Left colon (tissue), 2 donors: ENCODE data around the gene ZNHIT6. TPM values are rescaled to one million over a fixed set of nuclear protein-coding genes. Genes with fewer than 3 reads are reported as not detected.
"Not testable (repeated sequence)": the region's sequence is repeated elsewhere in the genome, so short reads cannot be mapped to it uniquely, and the experiment has no call there.

Experiments
- ATAC-seq: fragments of 200-7000 bp; cut with Tn5 transposase; one replicate; pipeline ENCODE4 v1.9.1; 2020; ENCODE audit warnings: mild to moderate bottlenecking, moderate library complexity
- DNase-seq, 2 donors: peaks; one replicate each; pipeline ENCODE4 v3.0.0-alpha.2; 2020
- intact Hi-C, 2 donors: fragments of 100-400 bp; cut with DNase I in 1 of 2; cut with micrococcal nuclease in 1 of 2; formaldehyde crosslinking; loops; one replicate each; pipeline versions ENCODE4 v1.11.2 to v1.14.0; 2022; cut with DNase I, micrococcal nuclease
- long read RNA-seq: library from polyadenylated mRNA; unstranded; transcript quantifications from one replicate; pipeline ENCODE4 v2.0.0, GENCODE V29; 2021
- total RNA-seq, 2 donors: library from RNA; stranded (reverse); fragmentation: NEBNext Ultra II Directional; extraction: Animal tissue kit (Norgen Biotek cat#: 25700); gene quantifications; one replicate each; pipeline ENCODE4 v1.2.1, GENCODE V29; 2021
- donor health status: DM: no; HTN: no; CAD: no.
- donor health status: DM: yes; HTN: yes; CAD: no.

The ZNHIT6 gene
- total RNA-seq, result 1 to 10 TPM; 7.5 to 9.5 TPM
- long read RNA-seq, transcript ZNHIT6-201 (10 exons, 2,797 nt), result major isoform, 7 of 8 reads
- long read RNA-seq, partial matches to known transcripts, result 1 of 8 reads
- long read RNA-seq, other reads (novel, unspliced or antisense), result 0 of 8 reads

- ATAC-seq (peak; percentile 86), DNase-seq (peak; percentile 90 to 96)
- intact Hi-C loops, result no loop called here
Measured at GRCh38 chr1:85707990-85708828, at the start of gene ZNHIT6. TSS of gene ZNHIT6 (minus strand) at chr1:85708433. CDS start at chr1:85708284, 149 bp downstream.

GRCh38 chr1:85756864-85757263, 48.6 kb upstream of the ZNHIT6 start:
- intact Hi-C loops, result no loop called here

GRCh38 chr1:85748120-85748519, 39.9 kb upstream of the ZNHIT6 start:
- intact Hi-C loops, result no loop called here
- no peak for DNase-seq
- ATAC-seq, result no peak

More at GRCh38 chr1:85756864-85757263, 48.6 kb upstream of the ZNHIT6 start:
- DNase-seq (no peak), ATAC-seq (no peak)

GRCh38 chr1:85746777-85747176, 38.5 kb upstream of the ZNHIT6 start:
- intact Hi-C loops, result no loop called here
- ATAC-seq, result no peak
- no peak for DNase-seq

- no peak for DNase-seq
- ATAC-seq, result no peak
- intact Hi-C loops, result no loop called here
Measured at GRCh38 chr1:85743814-85744213, 35.6 kb upstream of the ZNHIT6 start.

- DNase-seq (no peak), ATAC-seq (peak; percentile 56)
- intact Hi-C loops, result no loop called here
Measured at GRCh38 chr1:85734931-85735330, 26.7 kb upstream of the ZNHIT6 start.

GRCh38 chr1:85718678-85719340, 10.6 kb upstream of the ZNHIT6 start:
- intact Hi-C loops, result no loop called here
- ATAC-seq (no peak), DNase-seq (no peak)

- intact Hi-C loops, ATAC-seq, DNase-seq: not testable (repeated sequence)
Measured at GRCh38 chr1:85714418-85715114, 6.3 kb upstream of the ZNHIT6 start.

- peak; percentile 89 for ATAC-seq
- DNase-seq, result peak; percentile 56 to 72
- intact Hi-C loops, result no loop called here
Measured at GRCh38 chr1:85708829-85709227, 595 bp upstream of the ZNHIT6 start.

- ATAC-seq (no peak), DNase-seq (no peak)
- intact Hi-C loops, result no loop called here
Measured at GRCh38 chr1:85707267-85707989, 805 bp downstream of the ZNHIT6 start.

GRCh38 chr1:85705940-85706339, 2.3 kb downstream of the ZNHIT6 start:
- no peak for ATAC-seq
- DNase-seq, result no peak
- intact Hi-C loops, result no loop called here

- ATAC-seq, result no peak
- no peak for DNase-seq
- intact Hi-C loops, result no loop called here
Measured at GRCh38 chr1:85700422-85700821, 7.8 kb downstream of the ZNHIT6 start.

GRCh38 chr1:85697895-85698294, 10.3 kb downstream of the ZNHIT6 start:
- ATAC-seq, result no peak
- DNase-seq, result no peak
- intact Hi-C loops, result loop anchor here in 1 of 2 donors (5.0 kb wide), 1 partner anchor 391 kb away; no protein-coding TSS in a partner anchor

GRCh38 chr1:85692730-85693314, 15.4 kb downstream of the ZNHIT6 start:
- no peak for ATAC-seq
- no peak for DNase-seq
- intact Hi-C loops, result no loop called here

- ATAC-seq (no peak), DNase-seq (no peak)
- intact Hi-C loops, result no loop called here
Measured at GRCh38 chr1:85689775-85690404, 18.3 kb downstream of the ZNHIT6 start.

GRCh38 chr1:85683292-85684025, 24.8 kb downstream of the ZNHIT6 start:
- no peak for DNase-seq
- ATAC-seq, result no peak
- intact Hi-C loops, result no loop called here

- ATAC-seq, result no peak
- intact Hi-C loops, result no loop called here
- DNase-seq, result no peak
Measured at GRCh38 chr1:85681087-85681486, 27.1 kb downstream of the ZNHIT6 start.
